Psoas muscle (tissue), 8 donors: ENCODE measurements around the gene ZDHHC11. TPM values are rescaled to one million over a fixed set of nuclear protein-coding genes. Genes with fewer than 3 reads are reported as not detected.
A peak's percentile ranks its signal among the peaks of the same experiment; 100 is the strongest.
"Not testable (repeated sequence)": the region's sequence is repeated elsewhere in the genome, so short reads cannot be mapped to it uniquely, and the experiment has no call there.

Experiments used
- ATAC-seq, 4 donors: fragments of 200-7000 bp; cut with Tn5 transposase; one replicate each; pipeline ENCODE4 v1.9.1; 2020; ENCODE audit warnings: moderate library complexity in 3 of 4, mild to moderate bottlenecking in 2 of 4
- DNase-seq, 2 donors: peaks; one replicate each; pipeline ENCODE4 v3.0.0-alpha.2; 2020
- H3K27ac ChIP-seq: fragments of 200-600 bp; one replicate; pipeline ENCODE4 v1.8.0; 2022
- H3K27me3 ChIP-seq, 3 donors: fragments of 200-600 bp in 1 of 3; one replicate each; pipeline versions ENCODE4 v1.6.1 to v1.8.0; 2013 to 2022; ENCODE audit warnings: low read length in 2 of 3, mild to moderate bottlenecking in 2 of 3, moderate library complexity in 1 of 3; ENCODE audit not compliant: insufficient read depth in 3 of 3
- H3K36me3 ChIP-seq, 2 donors: fragments of 200-600 bp in 1 of 2; one replicate each; pipeline versions ENCODE4 v1.6.1 to v1.8.0; 2013 to 2022; ENCODE audit warnings: low read depth in 1 of 2, mild to moderate bottlenecking in 1 of 2, moderate library complexity in 1 of 2; ENCODE audit not compliant: insufficient read depth in 1 of 2
- H3K4me1 ChIP-seq: fragments of 200-600 bp; one replicate; pipeline ENCODE4 v1.8.0; 2022
- H3K4me3 ChIP-seq: fragments of 200-600 bp; one replicate; pipeline ENCODE4 v1.8.0; 2022; ENCODE audit warnings: mild to moderate bottlenecking
- H3K9me3 ChIP-seq: fragments of 200-600 bp; one replicate; pipeline ENCODE4 v1.8.0; 2022
- WGBS, 3 donors: extraction: QIAGEN DNeasy Blood & Tissue Kit; methylation state at CpG; one replicate each; pipeline versions ENCODE4 v1.1.6 to v1.1.7; 2013; 5-methylcytosine and 5-hydroxymethylcytosine counted together
- intact Hi-C, 2 donors: fragments of 100-400 bp; cut with DNase I; formaldehyde crosslinking; loops; one replicate each; pipeline versions ENCODE4 v1.11.0 to v1.14.2; 2022
- polyA plus RNA-seq, 3 donors: library from polyadenylated mRNA; stranded (reverse); fragments of 200-250 nt; gene quantifications; one replicate each; pipeline ENCODE4 v1.2.3, GENCODE V29; 2013
- total RNA-seq, 4 donors: library from RNA; stranded (reverse); fragmentation: NEBNext Ultra II Directional in 2 of 4; extraction: Animal tissue kit (Norgen Biotek cat#: 25700) in 2 of 4; gene quantifications; one replicate each; pipeline versions ENCODE4 v1.2.1 to v1.2.4, GENCODE V29; 2021 to 2023
- donor health status: healthy with polysubstance abuse.
- donor health status: DM: no; HTN: no; CAD: no; lungs with moderate emphysema.
- donor health status: Bipolar disorder and iron deficiency.
- donor health status: healthy.
- donor health status: DM: yes; HTN: yes; CAD: no.
- donor health status: DM: no; HTN: no; CAD: no.
- donor health status: DM: no; HTN: no; CAD: no.
- donor health status: DM: yes; HTN: yes; CAD: no.

ZDHHC11 gene
- total and polyA plus RNA-seq, 7 donors: 0.44 to 9.4 (median 1.8) TPM

DNA sequence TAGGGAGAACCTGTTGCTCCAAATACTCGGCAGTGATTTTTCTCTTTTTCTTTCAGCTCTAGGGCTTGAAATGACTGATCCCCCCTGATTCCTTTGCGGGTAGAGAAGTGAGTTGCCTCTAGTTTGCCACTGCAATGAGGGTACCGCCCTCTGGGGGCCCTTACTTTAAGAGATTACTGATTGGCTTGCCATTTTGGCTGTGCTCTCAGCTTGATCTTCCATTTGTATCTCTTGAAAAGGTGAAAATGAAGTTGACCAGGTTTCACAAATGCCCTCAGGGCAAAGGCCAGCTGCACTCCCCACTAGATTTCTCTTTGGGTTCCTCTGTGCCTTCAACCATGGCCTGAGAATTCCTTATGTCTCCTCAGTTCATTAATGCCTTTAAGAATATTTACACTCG, 52.8 kb downstream of the ZDHHC11 start:
- ATAC-seq, H3K27me3 ChIP-seq, intact Hi-C loops, H3K9me3 ChIP-seq, H3K27ac ChIP-seq, DNase-seq, H3K4me1 ChIP-seq, H3K4me3 ChIP-seq, H3K36me3 ChIP-seq: not testable (repeated sequence)
- WGBS, 3 donors: 82 to 88% (median 85%) methylated on average over 1 to 3 of the region's 4 CpGs

DNA sequence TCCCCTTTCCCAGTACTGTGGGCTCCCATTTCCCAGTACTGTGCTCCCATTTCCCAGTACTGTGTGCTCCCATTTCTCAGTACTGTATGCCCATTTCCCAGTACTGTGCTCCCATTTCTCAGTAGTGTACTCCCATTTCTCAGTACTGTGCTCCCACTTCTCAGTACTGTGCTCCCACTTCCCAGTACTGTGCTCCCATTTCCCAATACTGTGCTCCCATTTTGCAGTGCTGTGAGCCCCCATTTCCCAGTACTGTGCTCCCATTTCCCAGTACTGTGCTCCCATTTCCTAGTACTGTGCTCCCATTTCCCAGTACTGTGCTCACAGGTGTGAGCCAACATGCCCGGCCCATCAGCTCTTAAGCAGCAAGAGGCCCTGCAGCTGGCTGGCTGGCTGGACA, 54.9 kb downstream of the ZDHHC11 start:
- H3K36me3 ChIP-seq, DNase-seq, H3K27ac ChIP-seq, ATAC-seq, H3K4me1 ChIP-seq, H3K9me3 ChIP-seq, H3K4me3 ChIP-seq, H3K27me3 ChIP-seq, intact Hi-C loops: not testable (repeated sequence)
- 8 to 78% (median 67%) methylated on average over 1 of the region's 1 CpG for WGBS, 3 donors

DNA sequence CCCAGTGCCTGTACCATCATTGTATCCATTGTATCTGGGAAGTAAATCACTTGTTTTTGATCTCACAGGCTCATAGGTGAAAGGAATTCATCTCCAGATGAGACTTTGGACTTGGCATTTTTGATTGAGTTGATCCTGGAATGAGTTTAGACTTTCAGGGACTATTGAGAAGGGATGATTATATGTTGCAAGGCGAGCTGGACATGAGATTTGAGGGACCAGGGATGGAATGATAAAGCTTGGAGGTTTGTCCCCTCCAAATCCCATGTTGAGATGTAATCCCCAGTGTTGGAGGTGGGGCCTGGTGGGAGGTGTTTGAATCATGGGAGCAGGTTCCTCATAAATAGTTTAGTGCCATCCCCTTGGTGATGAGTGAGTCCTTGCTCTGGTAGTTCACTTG, 55.8 kb downstream of the ZDHHC11 start:
- H3K9me3 ChIP-seq: not testable (repeated sequence)

DNA sequence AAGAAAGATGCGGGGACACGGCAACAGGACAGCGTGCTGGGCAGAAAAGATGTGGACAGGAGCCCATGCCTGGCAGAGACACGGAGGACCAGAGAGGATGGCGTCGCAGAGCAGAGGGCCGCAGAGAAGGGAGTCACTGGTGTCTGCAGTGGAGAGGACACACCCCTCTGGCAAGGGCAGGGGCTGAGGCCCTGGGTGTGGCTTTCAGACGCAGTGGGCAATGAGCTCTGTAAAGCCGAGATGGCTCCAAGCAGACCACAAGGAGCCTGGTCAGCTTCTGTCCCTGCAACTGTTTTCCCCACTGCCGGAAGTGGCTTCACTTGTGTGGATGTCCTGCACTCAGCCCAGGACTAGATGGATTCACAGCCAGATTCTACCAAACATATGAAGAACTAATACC, 62.1 kb downstream of the ZDHHC11 start:
- DNase-seq, ATAC-seq, H3K27ac ChIP-seq, H3K4me3 ChIP-seq, H3K9me3 ChIP-seq, H3K27me3 ChIP-seq, H3K36me3 ChIP-seq, intact Hi-C loops, H3K4me1 ChIP-seq: not testable (repeated sequence)
- WGBS, 3 donors: 76 to 94% (median 88%) methylated on average over 3 to 10 of the region's 10 CpGs

More for the DNA sequence above, 55.8 kb downstream of the ZDHHC11 start:
- ATAC-seq, H3K27me3 ChIP-seq, DNase-seq, H3K27ac ChIP-seq, H3K4me3 ChIP-seq, intact Hi-C loops, H3K4me1 ChIP-seq, H3K36me3 ChIP-seq: not testable (repeated sequence)
- WGBS, 3 donors: 86 to 94% (median 94%) methylated on average over 1 of the region's 1 CpG

DNA sequence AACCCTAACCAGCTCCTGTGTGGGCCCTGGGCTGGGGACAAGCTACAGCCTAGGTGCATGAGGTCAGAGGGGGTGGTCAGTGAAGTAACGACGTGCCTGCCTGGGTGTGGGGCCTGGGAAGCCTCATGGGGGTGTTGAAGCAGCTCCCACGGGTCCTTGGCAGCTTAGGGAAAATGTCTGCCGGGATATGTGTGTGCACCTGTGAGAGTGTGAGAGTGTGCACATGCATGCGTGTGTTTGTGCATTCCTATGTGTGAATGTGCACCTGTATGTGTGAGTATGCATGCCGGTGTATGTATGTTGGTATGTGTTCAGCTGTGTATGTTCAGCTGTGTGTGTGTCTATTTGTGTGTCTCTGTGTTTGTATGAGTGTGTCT, 62.9 kb downstream of the ZDHHC11 start:
- DNase-seq, H3K4me1 ChIP-seq, H3K36me3 ChIP-seq, H3K27ac ChIP-seq, ATAC-seq, intact Hi-C loops, H3K9me3 ChIP-seq, H3K27me3 ChIP-seq, H3K4me3 ChIP-seq: not testable (repeated sequence)
- WGBS, 3 donors: 60 to 90% (median 82%) methylated on average over 4 to 6 of the region's 6 CpGs

DNA sequence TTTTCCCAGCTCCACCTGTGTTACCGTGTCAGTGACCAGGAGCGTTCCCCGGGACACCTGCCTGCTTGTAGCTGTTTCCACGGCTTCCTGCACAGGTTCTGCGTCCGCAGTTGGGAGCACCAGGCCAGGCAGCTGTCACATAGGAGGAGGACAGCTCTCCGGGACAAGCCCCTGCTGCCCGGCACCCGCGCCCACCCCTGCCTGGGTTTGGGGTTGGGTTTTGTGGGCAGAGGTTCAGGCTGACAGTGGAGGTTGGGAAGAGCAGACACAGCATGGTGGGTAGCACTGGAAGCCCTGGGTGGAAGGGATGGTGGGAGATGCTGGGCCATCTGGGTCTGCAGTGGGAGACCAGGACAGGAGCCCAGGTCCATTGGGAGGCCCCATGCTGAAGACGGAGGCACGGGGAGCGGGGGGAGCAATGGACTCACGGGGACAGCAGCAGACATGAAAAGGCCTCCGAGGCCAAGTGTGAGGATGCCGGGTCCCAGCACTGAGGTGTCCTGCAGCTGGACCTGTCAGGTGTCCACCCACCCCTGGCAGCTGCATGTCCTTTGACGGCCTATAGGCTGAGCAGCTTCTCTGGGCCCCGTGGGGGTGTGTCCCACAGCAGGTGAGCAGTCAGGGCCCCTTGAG, 63.4 kb downstream of the ZDHHC11 start:
- DNase-seq, H3K36me3 ChIP-seq, ATAC-seq, H3K4me3 ChIP-seq, intact Hi-C loops, H3K4me1 ChIP-seq, H3K27ac ChIP-seq, H3K27me3 ChIP-seq, H3K9me3 ChIP-seq: not testable (repeated sequence)
- 82 to 93% (median 88%) methylated on average over 12 of the region's 18 CpGs for WGBS, 3 donors

DNA sequence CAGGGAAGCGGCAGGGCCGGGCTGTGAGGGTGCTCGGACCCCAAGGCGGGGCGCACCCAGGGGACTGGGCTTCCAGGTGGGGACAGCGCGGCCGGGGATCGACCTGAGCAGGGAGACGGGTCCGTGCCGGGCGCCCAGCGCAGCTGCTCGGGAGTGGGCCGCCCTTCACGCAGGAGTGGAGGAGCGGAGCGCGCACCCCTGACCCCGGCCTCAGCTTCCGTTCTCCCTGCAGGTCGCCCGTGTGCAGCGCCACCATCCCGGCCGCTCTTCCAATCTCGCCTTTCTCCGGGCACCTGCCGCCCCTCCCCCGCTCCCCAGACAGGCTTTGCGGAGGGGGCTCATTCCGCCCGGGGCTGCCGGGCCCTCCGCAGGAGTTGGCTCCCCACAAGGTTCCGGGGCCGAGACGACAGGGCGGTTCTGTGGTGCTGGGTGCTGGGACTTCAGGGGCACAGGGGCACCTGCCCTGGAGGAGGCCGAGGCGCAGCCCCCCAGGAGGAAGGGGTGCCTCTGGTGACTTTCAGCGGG, 65.5 kb downstream of the ZDHHC11 start:
- H3K4me1 ChIP-seq, intact Hi-C loops, H3K27ac ChIP-seq, H3K9me3 ChIP-seq, H3K36me3 ChIP-seq, H3K27me3 ChIP-seq: not testable (repeated sequence)
- 2 to 5% (median 4%) methylated on average over 10 to 20 of the region's 43 CpGs for WGBS, 3 donors
- peak overlapping the region; percentile 76 for H3K4me3 ChIP-seq
- DNase-seq: peak in 1 of 2 donors; percentile 24
- peak; percentile 4 to 34 (median 24) for ATAC-seq

DNA sequence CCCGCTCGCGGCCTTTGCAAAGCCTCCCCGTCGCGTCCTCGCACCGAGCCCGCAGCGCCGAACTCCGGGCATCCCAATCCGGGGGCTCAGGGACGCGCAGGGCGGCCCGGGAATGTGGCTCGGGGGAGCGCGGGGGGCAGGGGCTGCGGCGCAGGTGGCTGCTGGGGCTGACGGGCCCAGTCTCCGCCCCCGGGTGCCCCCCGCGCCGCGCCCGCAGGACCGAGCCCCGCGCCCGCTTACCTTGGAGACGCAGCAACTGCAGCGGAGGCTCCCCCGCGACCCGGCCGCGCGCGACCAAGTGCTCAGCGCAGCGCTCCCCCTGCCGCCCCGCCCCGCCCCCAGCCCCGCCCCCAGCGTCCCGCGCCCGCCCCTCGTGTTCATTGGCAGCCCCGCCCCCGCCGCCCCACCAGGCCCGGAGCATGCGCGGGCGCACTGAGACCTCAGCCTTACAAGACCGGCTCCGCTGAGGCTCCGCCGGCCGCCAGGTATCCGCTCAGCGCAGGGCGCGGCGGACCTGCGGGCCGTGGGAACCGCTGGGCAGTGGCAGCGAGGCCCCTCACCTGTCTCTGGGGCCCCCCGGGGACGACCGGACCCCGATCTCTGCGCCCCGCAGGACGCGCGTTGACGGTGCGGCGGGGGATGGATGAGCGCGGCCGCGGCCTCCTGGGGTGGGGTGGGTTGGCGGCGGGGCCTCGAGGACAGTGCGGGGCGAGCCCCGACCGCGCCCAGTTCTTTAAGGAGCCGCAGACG, 66.2 kb downstream of the ZDHHC11 start, which contains the start of gene ZDHHC11B:
ZDHHC11B (minus strand) TSS at position 302 of the 750 bp plus-strand sequence. CDS start 17,810 bp downstream, outside the sequence.
- H3K36me3 ChIP-seq, H3K9me3 ChIP-seq, H3K27me3 ChIP-seq, intact Hi-C loops, H3K4me1 ChIP-seq: not testable (repeated sequence)
- DNase-seq: peak; percentile 93 to 94
- Histone ChIP-seq H3K27ac (peak within 1 kb of the TSS; percentile 68), H3K4me3 (peak within 1 kb of the TSS; percentile 76)
- ATAC-seq: peak; percentile 68 to 81 (median 80)
- 0 to 1% (median 0%) methylated on average over 47 to 79 of the region's 101 CpGs for WGBS, 3 donors

DNA sequence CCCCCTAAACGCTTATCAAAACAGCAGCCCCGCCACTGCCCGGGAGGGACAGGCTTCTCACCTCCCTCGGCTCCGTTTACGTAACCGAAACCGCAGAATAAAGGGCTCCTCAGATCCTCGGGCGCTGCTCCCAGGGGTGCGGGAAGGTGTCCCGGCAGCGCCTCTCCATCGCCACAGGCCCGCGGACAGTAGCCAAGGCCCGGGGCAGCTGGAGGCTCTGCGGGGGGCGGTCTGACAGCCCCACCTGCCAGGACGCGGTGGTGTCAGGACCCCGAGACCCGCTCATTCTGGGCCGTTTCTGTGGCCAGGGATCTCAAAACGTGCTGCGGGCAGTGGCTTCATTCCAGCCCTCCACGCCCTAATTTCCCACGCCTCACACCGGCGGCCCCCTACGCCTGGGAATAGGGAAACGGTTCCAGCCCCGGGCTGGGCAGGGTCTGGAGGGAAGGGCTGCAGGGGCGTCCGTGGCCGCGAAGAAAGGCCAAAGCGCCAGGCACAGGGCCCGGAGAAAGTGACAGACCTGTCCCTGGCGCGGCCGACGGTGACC, 66.8 kb downstream of the ZDHHC11 start:
- H3K4me1 ChIP-seq, intact Hi-C loops, H3K36me3 ChIP-seq, H3K9me3 ChIP-seq, H3K27me3 ChIP-seq: not testable (repeated sequence)
- WGBS, 3 donors: 0 to 1% (median 0%) methylated on average over 10 to 36 of the region's 43 CpGs
- ATAC-seq (peak in 3 of 4 donors; percentile 16 to 40 (median 20)), DNase-seq (peak in 1 of 2 donors; percentile 56)
- Histone ChIP-seq H3K4me3 (peak overlapping the region; percentile 76), H3K27ac (peak overlapping the region; percentile 68)

DNA sequence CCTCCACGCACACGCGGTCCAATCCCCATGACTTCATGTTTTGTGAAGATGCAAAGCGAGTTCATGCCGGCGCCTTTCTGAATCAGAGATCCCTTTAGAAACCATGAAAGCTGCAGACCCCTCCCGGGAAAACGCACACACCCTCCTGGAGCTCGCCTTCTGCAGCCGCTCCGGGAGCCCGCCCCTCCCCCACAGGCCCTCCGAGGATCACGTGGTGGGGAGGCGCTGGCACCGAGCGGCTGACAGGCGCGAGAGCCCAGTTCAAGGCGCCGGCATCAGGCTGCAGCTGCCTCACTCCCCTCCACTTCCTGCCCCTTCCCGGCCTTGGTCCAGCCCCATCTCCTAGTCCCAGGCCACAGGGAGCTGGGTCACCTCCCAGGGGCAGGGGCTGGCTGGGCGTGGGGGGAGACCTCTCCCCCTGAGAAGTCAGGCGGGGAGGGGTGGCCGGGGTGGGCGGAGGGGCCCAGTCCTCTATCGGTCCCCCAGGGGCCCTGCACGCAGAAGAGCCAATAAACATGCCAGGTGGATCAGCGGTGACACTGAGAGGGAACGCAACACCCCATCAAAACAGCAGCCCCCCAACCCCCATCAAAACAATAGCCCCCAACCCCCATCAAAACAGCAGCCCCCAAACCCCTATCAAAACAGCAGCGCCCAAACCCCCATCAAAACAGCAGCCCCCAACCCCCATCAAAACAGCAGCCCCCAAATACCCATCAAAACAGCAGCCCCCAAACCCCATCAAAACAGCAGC, 67.6 kb downstream of the ZDHHC11 start:
- intact Hi-C loops, H3K9me3 ChIP-seq, H3K36me3 ChIP-seq, H3K27me3 ChIP-seq, H3K4me1 ChIP-seq: not testable (repeated sequence)
- 2 to 4% (median 3%) methylated on average over 25 to 30 of the region's 31 CpGs for WGBS, 3 donors
- peak; percentile 77 to 84 (median 82) for ATAC-seq
- peak; percentile 77 to 79 for DNase-seq
- Histone ChIP-seq H3K27ac (peak overlapping the region; percentile 46), H3K4me3 (peak overlapping the region; percentile 54)
